Measurements from ENCODE around the gene FNTB. TPM values are rescaled to one million over a fixed set of nuclear protein-coding genes. Genes with fewer than 3 reads are reported as not detected.

FNTB gene
- polyA plus RNA-seq, 3 donors = 12.3 to 14.2 (median 14.1) TPM

GRCh38 chr14:64963611-64964010 lies 23.1 kb upstream of the FNTB start:
- no peaks in the 10 kb centered on the region for H3K9me3 Mint-ChIP-seq
- WGBS (ENCODE audit: insufficient coverage) = 60% methylated on average over 1 of the region's 1 CpG
- Histone ChIP-seq H3K27me3 (ENCODE audit: control insufficient read depth in 2 of 2, insufficient read depth in 2 of 2, low read length in 2 of 2) (no peaks in the 10 kb centered on the region), H2AFZ (ENCODE audit: insufficient read depth, low read depth, low read length, poor library complexity, severe bottlenecking) (no peak overlapping the region), H3K36me3 (replicated peaks in 1 of 2; ENCODE audit: control insufficient read depth in 1 of 2, insufficient read depth in 2 of 2, low read length in 2 of 2) (no peaks in the 10 kb centered on the region), H4K20me1 (ENCODE audit: insufficient read depth, low read length) (no peaks in the 10 kb centered on the region), H3K27ac (ENCODE audit: low read depth in 1 of 2, low read length in 2 of 2) (no peak overlapping the region), H3K4me3 (replicated peaks in 1 of 3; ENCODE audit: low read depth in 2 of 3, low read length in 3 of 3) (no peak overlapping the region), H3K4me1 (ENCODE audit: control insufficient read depth in 1 of 2, insufficient read depth in 2 of 2, low read length in 2 of 2) (no peaks in the 10 kb centered on the region), H3K9me3 (replicated peaks in 1 of 2; ENCODE audit: control insufficient read depth in 1 of 2, insufficient read depth in 1 of 2, low read length in 2 of 2) (no peaks in the 10 kb centered on the region), H3K4me2 (replicated peaks; ENCODE audit: extremely low read depth, low read length, poor library complexity, severe bottlenecking) (no peak overlapping the region), H3K79me2 (ENCODE audit: insufficient read depth, low read length) (no peaks in the 10 kb centered on the region), H3K9ac (ENCODE audit: insufficient read depth, low read length, poor library complexity, severe bottlenecking) (no peak overlapping the region)
- peaks cover 0 to 5% (median 3%) of the 10 kb centered on the region in 3 donors for H3K27me3 Mint-ChIP-seq (ENCODE audit: low read depth in 3 of 3)
- H3K27ac Mint-ChIP-seq = no peak overlapping the region
- no peaks in the 10 kb centered on the region for H3K4me1 Mint-ChIP-seq
- H3K36me3 Mint-ChIP-seq = no peaks in the 10 kb centered on the region
- TF ChIP-seq CTCF (IDR thresholded peaks at IDR 0.05) = no peak
- DNase-seq = no peak
- no peak overlapping the region for H3K4me3 Mint-ChIP-seq
- intact Hi-C loops (cut with micrococcal nuclease) = no loop called here

GRCh38 chr14:64965356-64966000 lies 21.2 kb upstream of the FNTB start:
- Histone ChIP-seq H3K27ac (ENCODE audit: low read depth in 1 of 2, low read length in 2 of 2) (no peak overlapping the region), H3K9ac (ENCODE audit: insufficient read depth, low read length, poor library complexity, severe bottlenecking) (no peak overlapping the region), H3K27me3 (ENCODE audit: control insufficient read depth in 2 of 2, insufficient read depth in 2 of 2, low read length in 2 of 2) (peaks cover 5 to 8% of the 10 kb centered on the region in 2 donors), H3K4me2 (replicated peaks; ENCODE audit: extremely low read depth, low read length, poor library complexity, severe bottlenecking) (no peak overlapping the region), H3K4me1 (ENCODE audit: control insufficient read depth in 1 of 2, insufficient read depth in 2 of 2, low read length in 2 of 2) (no peaks in the 10 kb centered on the region), H2AFZ (ENCODE audit: insufficient read depth, low read depth, low read length, poor library complexity, severe bottlenecking) (no peak overlapping the region), H3K79me2 (ENCODE audit: insufficient read depth, low read length) (no peaks in the 10 kb centered on the region), H3K9me3 (replicated peaks in 1 of 2; ENCODE audit: control insufficient read depth in 1 of 2, insufficient read depth in 1 of 2, low read length in 2 of 2) (no peaks in the 10 kb centered on the region), H3K36me3 (replicated peaks in 1 of 2; ENCODE audit: control insufficient read depth in 1 of 2, insufficient read depth in 2 of 2, low read length in 2 of 2) (no peaks in the 10 kb centered on the region), H3K4me3 (replicated peaks in 1 of 3; ENCODE audit: low read depth in 2 of 3, low read length in 3 of 3) (no peak overlapping the region), H4K20me1 (ENCODE audit: insufficient read depth, low read length) (no peaks in the 10 kb centered on the region)
- Mint-ChIP-seq H3K4me1 (peaks cover 3% of the 10 kb centered on the region), H3K36me3 (no peaks in the 10 kb centered on the region), H3K4me3 (no peak overlapping the region), H3K9me3 (no peaks in the 10 kb centered on the region), H3K27ac (no peak overlapping the region), H3K27me3 (ENCODE audit: low read depth in 3 of 3) (peaks cover 8 to 15% (median 10%) of the 10 kb centered on the region in 3 donors)
- DNase-seq = no peak
- TF ChIP-seq CTCF (IDR thresholded peaks at IDR 0.05) = no peak
- WGBS (ENCODE audit: insufficient coverage) = 88% methylated on average over 9 of the region's 15 CpGs
- intact Hi-C loops (cut with micrococcal nuclease) = no loop called here

Measured in CD14-positive monocyte (primary cell).